DND-41 (cell line): ENCODE results near the gene STXBP5L.
"Not testable (repeated sequence)": the region's sequence is repeated elsewhere in the genome, so short reads cannot be mapped to it uniquely, and the experiment has no call there.

Experiments
- ATAC-seq: fragments of 200-7000 bp; cut with Tn5 transposase; 3 replicates; pipeline ENCODE4 v1.9.1; 2021; ENCODE audit warnings: low read depth; ENCODE audit not compliant: insufficient read depth
- DNase-seq: peaks from one replicate; pipeline ENCODE4 v3.0.0-alpha.2; 2020
- H2AFZ ChIP-seq: 2 replicates; pipeline ENCODE4 v1.6.0; 2012; ENCODE audit warnings: low read depth, low read length
- H3K27ac ChIP-seq: 2 replicates; pipeline ENCODE4 v1.5.1; 2012; ENCODE audit warnings: low read length, inconsistent platforms
- H3K27me3 ChIP-seq: fragments of 200-600 bp; sonication (generic); 2 replicates; pipeline ENCODE4 v1.6.0; 2012; ENCODE audit warnings: low read length, mild to moderate bottlenecking, inconsistent platforms; ENCODE audit not compliant: insufficient read depth, poor library complexity
- H3K36me3 ChIP-seq: 2 replicates; pipeline ENCODE4 v1.5.1; 2012; ENCODE audit warnings: low read length, inconsistent platforms; ENCODE audit not compliant: insufficient read depth
- H3K4me1 ChIP-seq: 2 replicates; pipeline ENCODE4 v1.5.1; 2012; ENCODE audit warnings: mild to moderate bottlenecking, low read length; ENCODE audit not compliant: insufficient read depth
- H3K4me2 ChIP-seq: 2 replicates; pipeline ENCODE4 v1.6.0; 2012; ENCODE audit warnings: mild to moderate bottlenecking, moderate library complexity, low read length, inconsistent platforms; ENCODE audit not compliant: insufficient read depth
- H3K4me3 ChIP-seq, 2 experiments: fragments of 200-600 bp in 1 of 2; shearing (Covaris generic) in 1 of 2; 2 replicates each; pipeline ENCODE4 v1.5.1; 2012 to 2016; ENCODE audit warnings: inconsistent platforms in 2 of 2, low read length in 2 of 2, mild to moderate bottlenecking in 2 of 2, low read depth in 1 of 2, moderate library complexity in 1 of 2
- H3K79me2 ChIP-seq: 2 replicates; pipeline ENCODE4 v1.6.0; 2012; ENCODE audit warnings: low read length, inconsistent platforms; ENCODE audit not compliant: insufficient read depth
- H3K9ac ChIP-seq: 2 replicates; pipeline ENCODE4 v1.6.0; 2012; ENCODE audit warnings: low read depth, mild to moderate bottlenecking, inconsistent platforms, low read length, moderate library complexity
- H3K9me3 ChIP-seq: 2 replicates; pipeline ENCODE4 v1.5.1; 2012; ENCODE audit warnings: low read length, moderate library complexity, mild to moderate bottlenecking, inconsistent platforms; ENCODE audit not compliant: insufficient read depth, severe bottlenecking
- H4K20me1 ChIP-seq: 2 replicates; pipeline ENCODE4 v1.6.0; 2012; ENCODE audit warnings: low read length; ENCODE audit not compliant: insufficient read depth
- CTCF ChIP-seq: IDR thresholded peaks from 2 replicates; pipeline ENCODE4 v1.5.1; 2012; ENCODE audit warnings: borderline replicate concordance, low read length, moderate library complexity, mild to moderate bottlenecking; ENCODE audit not compliant: poor library complexity, severe bottlenecking; ENCODE audit errors: extremely low read depth
- EZH2 ChIP-seq: IDR thresholded peaks from 3 replicates; pipeline ENCODE4 v1.6.1; 2012; ENCODE audit warnings: borderline replicate concordance, low read depth, mild to moderate bottlenecking, moderate library complexity, low read length, inconsistent platforms; ENCODE audit not compliant: severe bottlenecking

The STXBP5L gene

GRCh38 chr3:121072133-121072532, 164.1 kb downstream of the STXBP5L start:
- Histone ChIP-seq H3K4me1 (no peaks in the 10 kb centered on the region), H4K20me1 (no peaks in the 10 kb centered on the region), H3K4me3 (no peak overlapping the region), H3K27me3 (no peaks in the 10 kb centered on the region), H3K9me3 (no peaks in the 10 kb centered on the region), H3K4me2 (no peak overlapping the region), H3K79me2 (no peaks in the 10 kb centered on the region), H2AFZ (no peak overlapping the region), H3K27ac (no peak overlapping the region), H3K9ac (no peak overlapping the region), H3K36me3 (no peaks in the 10 kb centered on the region)
- no peak for ATAC-seq
- TF ChIP-seq CTCF (no peak), EZH2 (no peak)
- no peak for DNase-seq

DNA sequence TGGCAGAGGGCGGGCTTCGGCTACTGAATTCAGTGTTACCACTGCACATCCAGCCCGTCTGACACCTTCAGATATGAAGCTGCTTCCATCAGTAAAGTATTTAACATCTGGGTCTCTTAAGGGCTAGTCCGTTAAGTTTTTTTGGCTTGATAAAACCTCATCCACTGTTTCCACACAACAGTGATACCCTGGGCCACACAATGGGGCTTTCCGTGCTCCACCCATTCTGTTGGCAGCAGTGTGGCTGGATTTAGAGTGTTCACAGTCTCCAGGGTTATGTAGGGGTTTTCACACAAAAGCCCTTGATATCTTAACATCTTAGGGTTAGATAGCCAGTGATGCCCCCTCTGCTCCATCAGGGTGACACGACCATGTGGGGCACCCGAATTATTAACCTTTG, 165.0 kb downstream of the STXBP5L start:
- H3K79me2 ChIP-seq = no peaks in the 10 kb centered on the region
- TF ChIP-seq CTCF (no peak), EZH2 (no peak)
- H2AFZ ChIP-seq = no peak overlapping the region
- H3K9me3 ChIP-seq = no peaks in the 10 kb centered on the region
- no peaks in the 10 kb centered on the region for H3K4me1 ChIP-seq
- no peak for ATAC-seq
- H3K9ac ChIP-seq = no peak overlapping the region
- H3K4me2 ChIP-seq = no peak overlapping the region
- H3K27ac ChIP-seq = no peak overlapping the region
- no peak overlapping the region for H3K4me3 ChIP-seq
- no peaks in the 10 kb centered on the region for H3K27me3 ChIP-seq
- no peak for DNase-seq
- no peaks in the 10 kb centered on the region for H4K20me1 ChIP-seq
- H3K36me3 ChIP-seq = no peaks in the 10 kb centered on the region

DNA sequence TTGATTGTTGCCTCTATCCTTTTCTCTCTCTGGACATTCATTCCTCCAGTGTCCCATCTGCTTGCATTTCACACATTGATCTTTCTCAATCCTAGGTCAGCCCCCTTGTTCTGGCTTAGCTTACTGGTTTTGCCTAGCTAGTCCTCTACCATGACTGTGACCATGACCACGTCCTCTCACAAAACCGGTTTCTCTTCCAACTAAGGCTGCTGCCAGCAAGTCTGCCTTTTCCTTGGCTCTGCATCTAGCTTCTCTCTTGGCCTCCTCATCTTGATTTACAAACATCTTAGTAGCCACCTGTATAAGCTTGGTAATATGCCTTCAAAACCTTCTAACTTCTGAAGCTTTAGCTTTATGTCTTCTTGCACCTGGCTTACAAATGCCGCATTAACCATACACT, 167.2 kb downstream of the STXBP5L start:
- Histone ChIP-seq H3K27ac (no peak overlapping the region), H3K4me1 (no peaks in the 10 kb centered on the region), H3K4me2 (no peak overlapping the region), H3K79me2 (no peaks in the 10 kb centered on the region), H4K20me1 (no peaks in the 10 kb centered on the region), H3K4me3 (no peak overlapping the region), H3K36me3 (no peaks in the 10 kb centered on the region), H2AFZ (no peak overlapping the region), H3K9me3 (no peaks in the 10 kb centered on the region), H3K27me3 (no peaks in the 10 kb centered on the region), H3K9ac (no peak overlapping the region)
- ATAC-seq = no peak
- no peak for TF ChIP-seq EZH2
- DNase-seq = no peak

- H3K79me2 ChIP-seq, H3K9ac ChIP-seq, H3K4me2 ChIP-seq, H3K9me3 ChIP-seq, H3K27ac ChIP-seq, H3K27me3 ChIP-seq, DNase-seq, H4K20me1 ChIP-seq, H3K36me3 ChIP-seq, ATAC-seq, H3K4me1 ChIP-seq, H3K4me3 ChIP-seq, H2AFZ ChIP-seq: not testable (repeated sequence)
These were observed 170.5 kb downstream of the STXBP5L start for GRCh38 chr3:121078378-121079101.
